Ovary (tissue), 3 donors: Measurements from ENCODE around the gene MRM3.

Experiments
- EP300 ChIP-seq: sonication (generic); formaldehyde crosslinking; IDR thresholded peaks from one replicate; pipeline ENCODE4 v1.6.1; 2017; ENCODE audit warnings: antibody characterized with exemption
- TF ChIP-seq, protein P1 (sequence below), 3 donors: fragments of 450-650 bp in 2 of 3; fragments of 200-600 bp in 1 of 3; IDR thresholded peaks; one replicate each; pipeline versions ENCODE4 v1.5.1 to v1.8.0; 2016 to 2022; ENCODE audit warnings: antibody characterized with exemption in 3 of 3, mild to moderate bottlenecking in 1 of 3
- donor health status: DM: no; HTN: no; CAD: no.

DNA sequence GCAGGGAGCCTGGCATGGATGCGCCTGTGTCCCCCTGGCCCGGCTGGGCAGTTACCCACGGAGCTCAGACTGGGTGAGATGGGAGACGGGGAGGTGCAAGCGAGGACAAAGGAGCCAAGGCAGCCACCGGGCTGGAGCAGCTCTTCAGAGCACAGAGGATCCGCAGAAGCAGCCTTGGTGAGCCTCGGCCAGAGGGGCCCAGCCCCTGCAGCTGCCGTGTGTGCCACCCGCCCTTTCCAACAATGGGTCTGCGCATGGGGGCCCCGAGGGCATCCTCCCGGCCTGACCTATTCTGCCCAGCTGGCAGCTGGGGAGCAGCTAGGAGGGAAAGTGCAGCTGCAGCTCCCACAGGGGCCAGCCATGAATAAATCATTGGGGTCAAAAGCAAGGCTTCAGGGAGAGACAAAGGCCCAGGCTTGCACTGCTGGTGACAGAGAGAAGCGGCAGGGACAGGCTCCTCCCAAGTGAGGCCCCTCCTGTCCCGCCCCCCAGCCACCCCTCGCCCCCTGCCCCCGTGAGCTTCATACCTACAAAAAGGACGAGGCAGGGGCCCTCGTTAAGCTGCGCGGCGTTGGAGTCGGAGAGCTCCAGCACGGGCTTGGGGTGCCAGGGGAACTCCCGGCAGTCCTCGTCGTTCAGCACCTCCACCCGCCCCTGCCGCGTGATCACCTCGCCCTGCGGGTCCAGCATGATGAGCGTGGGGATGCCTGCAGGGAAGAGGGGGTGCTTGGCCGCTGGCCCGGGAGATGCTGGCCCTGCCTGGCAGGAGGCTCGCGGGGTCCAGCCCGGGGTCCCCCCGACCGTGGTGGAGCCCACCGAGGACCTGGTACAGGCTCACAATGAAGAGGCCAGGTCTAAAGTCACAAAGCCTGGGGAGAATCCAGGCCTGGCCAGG, 22.6 kb downstream of the MRM3 start:
- TF ChIP-seq, protein P1, sequence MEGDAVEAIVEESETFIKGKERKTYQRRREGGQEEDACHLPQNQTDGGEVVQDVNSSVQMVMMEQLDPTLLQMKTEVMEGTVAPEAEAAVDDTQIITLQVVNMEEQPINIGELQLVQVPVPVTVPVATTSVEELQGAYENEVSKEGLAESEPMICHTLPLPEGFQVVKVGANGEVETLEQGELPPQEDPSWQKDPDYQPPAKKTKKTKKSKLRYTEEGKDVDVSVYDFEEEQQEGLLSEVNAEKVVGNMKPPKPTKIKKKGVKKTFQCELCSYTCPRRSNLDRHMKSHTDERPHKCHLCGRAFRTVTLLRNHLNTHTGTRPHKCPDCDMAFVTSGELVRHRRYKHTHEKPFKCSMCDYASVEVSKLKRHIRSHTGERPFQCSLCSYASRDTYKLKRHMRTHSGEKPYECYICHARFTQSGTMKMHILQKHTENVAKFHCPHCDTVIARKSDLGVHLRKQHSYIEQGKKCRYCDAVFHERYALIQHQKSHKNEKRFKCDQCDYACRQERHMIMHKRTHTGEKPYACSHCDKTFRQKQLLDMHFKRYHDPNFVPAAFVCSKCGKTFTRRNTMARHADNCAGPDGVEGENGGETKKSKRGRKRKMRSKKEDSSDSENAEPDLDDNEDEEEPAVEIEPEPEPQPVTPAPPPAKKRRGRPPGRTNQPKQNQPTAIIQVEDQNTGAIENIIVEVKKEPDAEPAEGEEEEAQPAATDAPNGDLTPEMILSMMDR (IDR thresholded peaks at IDR 0.05), result no peak
- TF ChIP-seq EP300, result no peak
